CD4-positive, alpha-beta T cell treated with Interleukin-6 for 4 hours (primary cell): ENCODE data around the gene CECR2.
A peak's percentile ranks its signal among the peaks of the same experiment; 100 is the strongest.

Experiments used
- DNase-seq: peaks from one replicate; pipeline ENCODE4 v3.0.0-alpha.2; 2020; ENCODE audit warnings: mixed read lengths

The CECR2 gene

DNA sequence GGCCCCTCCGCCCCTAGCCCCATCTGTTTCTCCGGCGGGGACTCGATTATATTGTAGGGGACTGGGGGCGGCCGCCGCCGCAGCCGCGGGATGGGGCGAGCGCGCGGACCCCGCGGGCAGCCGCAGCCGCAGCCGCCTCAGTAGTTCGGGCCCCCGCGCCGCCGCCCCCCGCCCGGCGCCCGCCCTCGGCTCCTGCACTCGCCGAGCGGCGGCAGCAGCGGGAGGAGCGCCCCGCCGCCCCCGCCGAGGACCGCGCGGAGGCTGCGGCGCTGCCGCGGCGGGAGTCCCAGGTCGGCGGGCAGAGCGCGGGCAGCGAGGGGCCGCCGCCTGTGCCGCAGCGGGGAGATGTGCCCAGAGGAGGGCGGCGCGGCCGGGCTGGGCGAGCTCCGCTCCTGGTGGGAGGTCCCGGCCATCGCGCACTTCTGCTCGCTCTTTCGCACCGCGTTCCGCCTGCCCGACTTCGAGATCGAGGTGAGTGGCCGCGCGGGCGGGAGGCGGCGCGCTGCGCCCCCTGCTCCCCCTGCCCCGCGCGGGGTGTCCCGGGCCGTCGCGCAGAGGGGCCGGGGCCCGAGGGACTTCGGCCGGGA, at the start of gene CECR2:
Gene CECR2 (plus strand): TSS at position 22 of the 587 bp plus-strand sequence. CDS start 324 bp downstream, at position 346.
- peak; percentile 19 for DNase-seq

DNA sequence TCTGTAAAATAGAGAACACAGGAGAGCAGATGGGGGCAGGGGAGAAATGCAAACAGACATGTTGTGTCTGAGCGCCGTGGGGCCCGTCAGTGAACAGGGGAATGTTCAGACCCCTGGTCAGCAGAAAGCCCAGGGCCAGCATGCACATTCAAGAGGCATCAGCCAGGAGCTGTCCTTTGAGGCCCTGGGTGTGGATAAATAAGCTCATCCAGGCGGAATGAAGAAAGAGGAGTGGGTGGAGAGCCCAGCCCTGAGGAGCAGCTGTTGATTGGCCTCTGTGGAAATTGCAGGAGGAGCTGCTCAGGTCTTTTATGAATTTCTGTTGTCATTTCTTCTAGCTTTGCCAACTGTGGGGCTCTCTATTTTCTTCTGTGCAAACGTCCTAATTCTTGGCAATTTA, 49.7 kb upstream of the CECR2 start:
- DNase-seq, result no peak

DNA sequence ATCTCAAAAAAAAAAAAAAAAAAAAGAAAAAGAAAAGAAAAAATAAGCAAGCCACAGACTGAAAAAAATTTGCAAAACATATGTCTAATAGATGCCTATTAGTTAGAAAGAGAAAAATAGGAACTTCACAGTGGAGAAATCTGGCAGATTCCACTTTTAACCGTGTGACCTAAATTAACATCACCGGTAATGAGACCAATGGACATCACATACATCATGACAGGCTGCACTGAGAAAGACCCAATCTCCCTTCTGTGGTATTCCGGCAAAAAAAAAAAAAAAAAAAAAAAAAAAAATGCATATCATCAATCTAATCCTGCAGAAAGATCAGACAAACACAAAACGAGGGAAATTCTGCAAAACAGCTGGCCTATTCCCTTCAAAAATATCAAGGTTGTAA, 46.7 kb upstream of the CECR2 start:
- DNase-seq, result no peak

DNA sequence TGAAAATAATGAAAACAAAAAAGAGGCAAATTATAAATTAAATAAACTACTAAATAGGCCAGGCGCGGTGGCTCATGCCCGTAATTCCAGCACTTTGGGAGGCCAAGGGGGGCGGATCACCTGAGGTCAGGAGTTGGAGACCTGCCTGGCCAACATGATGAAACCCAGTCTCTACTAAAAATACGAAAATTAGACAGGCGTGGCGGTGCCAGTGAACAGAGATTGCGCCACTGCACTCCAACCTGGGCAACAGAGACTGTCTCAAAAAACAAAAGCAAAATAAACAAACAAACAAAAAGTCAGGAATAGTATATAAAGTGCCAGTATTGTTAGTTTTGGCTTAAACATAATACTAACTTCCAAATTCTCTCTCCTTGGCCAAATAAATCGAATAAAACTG, 37.6 kb upstream of the CECR2 start:
- DNase-seq, result no peak

DNA sequence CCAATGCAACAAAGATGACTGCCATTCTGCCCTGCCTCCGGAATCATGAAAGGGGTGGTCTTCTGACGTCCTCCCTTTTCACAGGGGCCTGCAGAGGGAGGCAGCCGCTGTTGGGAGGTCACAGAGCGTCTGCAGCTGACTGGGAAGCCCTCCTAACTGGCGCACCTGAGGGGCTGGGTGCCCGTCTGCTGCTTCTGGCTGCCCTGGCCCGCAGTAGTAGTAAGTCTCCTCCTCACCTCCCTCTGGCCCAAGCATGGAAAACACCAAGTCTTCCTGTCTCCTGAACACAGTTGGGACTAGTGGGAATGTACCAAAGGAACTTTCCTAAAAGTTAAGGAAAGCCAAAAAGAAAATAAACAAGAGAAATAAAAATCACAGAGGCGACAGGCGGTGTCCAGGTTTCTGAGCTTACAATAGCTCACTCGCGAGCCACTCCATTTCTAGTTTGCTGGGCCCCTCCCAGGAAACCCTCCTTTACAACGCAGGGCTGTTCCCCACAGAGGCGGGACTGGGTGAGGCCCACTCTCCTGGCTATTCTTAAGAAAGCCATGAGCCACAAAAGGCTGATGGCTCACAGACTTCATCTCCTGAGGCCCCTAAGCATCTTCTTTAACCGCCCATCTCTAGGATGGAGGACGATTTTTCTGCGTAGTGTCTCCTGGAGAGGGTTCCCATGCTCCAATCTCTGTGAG, 37.0 kb upstream of the CECR2 start:
- DNase-seq, result no peak

DNA sequence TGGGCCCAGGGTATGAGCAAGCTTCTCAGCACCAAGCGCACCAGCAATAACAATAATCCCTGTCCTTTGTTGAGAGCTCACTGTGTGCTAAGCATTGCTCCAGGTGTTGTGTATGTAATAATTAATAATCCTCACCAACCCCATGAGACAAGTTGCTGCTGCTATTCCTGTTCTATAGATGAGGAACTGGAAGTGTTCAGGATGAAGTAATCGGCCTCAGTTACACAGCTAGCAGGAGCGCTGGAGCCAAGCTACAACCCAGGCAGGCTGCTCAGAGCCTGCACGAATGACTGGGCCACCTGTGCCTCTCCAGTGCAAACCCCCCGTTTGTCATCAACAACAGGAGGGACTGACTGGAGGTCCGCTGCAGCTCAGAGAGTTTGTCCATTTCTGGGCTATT, 35.2 kb upstream of the CECR2 start:
- no peak for DNase-seq

DNA sequence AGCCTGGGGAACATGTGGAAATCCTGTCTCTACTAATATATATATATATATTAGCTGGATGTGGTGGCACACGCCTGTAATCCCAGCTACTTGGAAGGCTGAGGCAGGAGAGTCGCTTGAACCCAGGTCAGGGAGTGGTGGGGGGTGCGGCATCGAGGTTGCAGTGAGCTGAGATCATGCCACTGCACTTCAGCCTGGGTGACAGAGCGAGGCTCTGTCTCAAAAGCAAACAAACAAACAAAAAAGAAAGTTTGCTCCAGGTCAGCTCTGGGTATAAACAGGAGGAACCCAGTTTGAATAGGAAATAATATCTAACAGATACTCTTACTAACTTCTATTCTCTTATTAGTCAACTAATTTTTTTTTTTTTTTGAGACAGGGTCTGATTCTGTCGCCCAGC, 34.3 kb upstream of the CECR2 start:
- DNase-seq, result no peak

DNA sequence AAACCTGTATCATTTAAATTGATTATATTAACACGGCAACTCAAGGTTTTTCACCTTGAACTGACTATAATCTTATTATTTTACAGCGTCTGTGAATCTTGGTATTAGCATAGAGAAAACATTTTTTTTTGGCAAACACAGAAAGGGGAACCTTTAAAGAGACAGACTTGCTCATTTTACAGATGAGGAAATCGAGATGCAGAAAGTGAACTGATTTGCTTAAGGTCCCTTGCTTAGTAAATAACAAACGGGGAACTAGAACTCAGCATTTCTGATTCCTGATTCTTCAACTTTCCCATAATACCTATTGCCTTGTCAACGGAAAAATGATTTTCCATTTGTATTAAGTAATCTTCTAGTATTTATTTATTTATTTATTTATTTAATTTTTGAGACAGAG, 33.2 kb upstream of the CECR2 start:
- no peak for DNase-seq

DNA sequence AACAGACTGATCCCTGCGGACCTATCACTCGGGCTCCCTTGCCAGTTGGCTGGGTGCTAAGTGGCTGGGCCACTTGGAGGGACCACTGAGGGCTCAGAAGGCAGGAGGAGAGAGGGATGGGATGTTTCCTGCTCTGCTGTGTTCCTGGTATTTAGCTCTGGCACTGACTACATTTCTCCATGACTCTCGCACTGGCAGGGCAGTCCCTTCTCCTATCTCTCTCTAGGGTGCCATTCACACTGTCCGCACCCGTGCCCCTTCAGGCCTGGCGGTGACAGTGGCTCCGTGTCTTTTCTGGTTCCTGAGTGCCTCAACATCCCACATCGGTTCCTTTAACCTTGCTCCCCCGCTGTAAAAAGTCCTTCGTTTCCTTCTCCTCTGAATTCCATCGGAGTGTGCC, 31.6 kb upstream of the CECR2 start:
- no peak for DNase-seq

DNA sequence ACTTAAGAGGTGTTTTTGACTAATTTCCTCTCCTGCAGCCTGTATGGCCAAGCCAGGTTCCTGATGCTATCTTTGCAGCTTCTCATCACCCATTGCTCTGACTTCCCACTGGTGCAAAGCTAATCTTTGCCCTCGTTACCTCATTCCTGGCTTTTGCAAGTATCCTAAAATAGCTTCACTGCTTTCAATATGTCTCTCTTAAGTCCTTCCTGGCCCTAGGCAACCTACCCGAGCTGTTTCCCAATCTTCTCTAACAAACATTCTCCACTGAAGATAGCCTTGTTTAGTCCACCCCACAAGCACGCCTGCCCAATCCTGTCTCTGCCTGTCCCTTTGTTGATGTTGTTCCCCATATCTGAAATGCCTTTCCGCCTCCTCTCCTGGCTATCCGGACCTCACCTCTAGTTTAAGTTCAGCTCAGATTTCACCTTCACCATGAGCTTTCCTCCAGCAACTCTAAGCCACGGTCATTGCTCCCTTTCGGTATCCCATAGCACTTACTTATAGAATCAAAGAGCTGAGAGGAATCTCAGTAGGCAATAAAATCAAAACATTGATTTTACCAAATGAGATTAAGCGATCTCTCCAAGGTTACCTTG, 30.1 kb upstream of the CECR2 start:
- DNase-seq, result no peak

DNA sequence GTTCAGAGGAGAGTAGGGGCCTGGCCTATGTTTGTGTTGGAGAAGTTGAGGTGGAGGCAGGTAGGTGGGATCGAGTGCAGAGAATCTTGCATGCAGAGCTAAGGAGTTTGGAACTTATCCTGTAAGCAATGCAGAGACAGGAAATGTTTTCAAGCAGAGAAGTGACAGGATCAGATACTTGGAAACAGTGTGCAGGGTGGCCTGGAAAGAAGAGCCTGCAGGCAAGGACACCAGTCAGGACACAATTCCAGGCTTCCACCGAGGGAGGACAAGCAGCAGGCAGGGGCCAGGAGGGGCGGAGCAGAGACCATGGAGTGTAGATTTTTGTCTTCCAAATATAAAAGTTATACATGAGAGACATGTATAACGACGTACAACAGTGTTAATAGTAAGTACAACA, 26.9 kb upstream of the CECR2 start:
- DNase-seq, result no peak

DNA sequence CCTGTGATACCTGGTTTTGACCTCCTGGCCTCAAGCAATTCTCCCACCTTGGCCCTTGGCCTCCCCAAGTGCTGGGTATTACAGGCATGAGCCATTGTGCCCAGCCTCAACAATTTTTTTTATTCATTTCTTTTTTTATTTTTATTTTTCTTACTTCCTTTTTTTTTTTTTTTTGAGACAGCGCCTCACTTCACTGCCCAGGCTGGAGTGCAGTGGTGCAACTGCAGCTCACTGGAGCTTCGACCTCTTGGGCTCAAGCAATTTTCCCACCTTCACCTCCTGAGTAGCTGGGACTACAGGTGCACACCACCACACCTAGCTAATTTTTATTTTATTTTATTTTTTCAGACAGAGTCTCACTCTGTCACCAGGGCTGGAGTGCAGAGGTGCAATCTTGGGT, 25.5 kb upstream of the CECR2 start:
- DNase-seq, result no peak

DNA sequence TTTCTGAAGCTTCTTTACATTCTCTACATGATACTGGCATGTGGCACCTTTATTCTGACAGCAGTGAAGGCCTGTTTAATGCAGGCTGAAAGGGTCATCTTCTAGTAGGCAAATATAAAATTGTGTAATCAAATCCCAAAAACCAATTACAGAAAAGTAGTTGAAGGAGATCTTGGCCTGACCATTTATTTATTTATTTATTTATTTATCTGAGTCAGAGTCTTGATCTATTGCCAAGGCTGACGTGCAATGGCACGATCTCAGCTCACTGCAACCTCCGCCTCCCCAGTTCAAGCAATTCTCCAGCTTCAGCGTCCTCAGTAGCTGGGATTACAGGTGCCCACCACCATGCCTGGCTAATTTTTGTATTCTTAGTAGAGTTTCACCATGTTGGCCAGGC, 22.7 kb upstream of the CECR2 start:
- DNase-seq, result no peak

DNA sequence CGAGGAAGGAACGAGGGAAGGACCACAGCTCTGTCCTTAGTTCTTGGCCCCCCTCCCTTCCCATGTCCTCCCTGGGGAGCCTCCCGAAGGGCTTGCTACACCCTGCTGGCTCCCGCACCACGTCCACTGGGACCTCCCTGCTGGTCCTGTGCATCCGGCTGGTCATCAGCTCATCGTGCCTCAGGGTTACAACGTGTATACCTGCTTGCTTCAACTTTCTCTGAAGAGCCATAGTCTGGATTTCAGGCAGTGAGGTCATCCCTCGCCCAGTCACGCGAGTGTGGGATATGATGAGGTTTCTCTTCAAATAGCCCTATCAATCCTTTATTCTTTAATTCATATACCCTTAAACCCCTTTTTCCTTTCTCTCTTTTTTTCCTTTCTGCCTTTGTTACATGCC, 21.5 kb upstream of the CECR2 start:
- no peak for DNase-seq

DNA sequence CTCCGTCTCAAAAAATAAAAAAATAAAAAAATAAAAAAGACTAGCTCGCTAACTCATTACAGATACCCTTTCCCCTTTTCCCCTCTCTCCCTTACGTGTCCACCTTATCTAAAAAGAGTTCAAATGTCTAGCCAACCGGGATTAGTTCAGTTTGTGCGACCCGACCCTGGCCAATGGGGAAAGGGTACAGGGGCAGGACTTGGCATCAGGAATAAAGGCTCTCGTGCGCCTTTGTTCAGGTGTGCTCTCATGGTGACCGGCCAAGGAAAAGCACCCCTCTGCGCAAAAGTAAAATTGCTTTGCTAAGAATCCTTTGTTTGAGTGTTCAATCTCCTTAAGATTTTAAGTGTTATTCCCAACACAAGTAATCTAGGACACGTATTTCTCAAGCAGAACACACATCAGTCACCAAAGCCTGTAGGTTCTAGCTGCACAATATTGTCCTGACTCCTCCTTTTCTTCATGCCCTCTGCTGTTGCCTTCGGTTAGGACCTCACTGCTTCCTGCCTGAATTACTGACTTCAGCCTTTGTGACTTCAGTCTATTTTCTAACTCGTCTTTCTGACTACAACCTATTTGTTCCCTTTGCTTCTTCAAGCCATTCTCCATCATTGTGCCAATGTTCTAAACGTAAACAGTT, 20.7 kb upstream of the CECR2 start:
- DNase-seq, result no peak

DNA sequence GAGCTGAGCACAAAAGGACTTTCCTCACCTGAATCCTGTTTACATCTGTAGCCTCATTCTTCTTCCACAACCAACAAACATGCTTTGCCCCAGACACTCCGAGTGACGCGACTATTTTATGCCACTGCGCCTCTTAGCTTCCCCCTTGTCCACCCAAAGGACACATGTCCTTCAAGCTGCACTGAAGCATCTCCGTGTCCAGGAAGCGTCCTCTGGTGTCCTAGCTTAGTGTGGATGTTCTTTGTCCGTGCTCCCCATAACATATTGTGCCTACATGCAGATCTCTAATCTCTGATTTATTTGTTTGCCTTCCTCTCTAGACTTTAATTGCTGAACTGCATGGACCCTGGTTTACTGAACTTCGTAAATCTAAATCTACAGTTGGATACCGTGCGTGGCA, 20.1 kb upstream of the CECR2 start:
- no peak for DNase-seq

DNA sequence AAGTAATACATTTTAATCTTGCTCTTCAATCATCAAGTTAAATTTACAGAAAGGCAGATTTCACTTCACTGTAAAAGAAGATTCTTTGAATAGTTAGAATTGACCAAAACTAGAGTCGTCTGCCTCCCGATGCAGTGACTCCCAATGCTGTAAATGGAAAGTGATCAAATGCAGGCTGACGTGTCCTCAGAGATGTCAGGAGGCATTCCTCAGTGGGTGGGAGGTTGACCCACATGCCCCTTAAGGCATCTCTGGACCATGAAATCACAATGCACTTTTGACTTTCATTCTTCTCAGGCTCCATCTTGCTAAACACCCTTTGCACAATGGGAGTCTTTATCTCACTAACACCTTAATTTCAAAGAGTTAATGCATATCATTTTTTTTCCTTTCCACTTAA, 19.0 kb upstream of the CECR2 start:
- no peak for DNase-seq

DNA sequence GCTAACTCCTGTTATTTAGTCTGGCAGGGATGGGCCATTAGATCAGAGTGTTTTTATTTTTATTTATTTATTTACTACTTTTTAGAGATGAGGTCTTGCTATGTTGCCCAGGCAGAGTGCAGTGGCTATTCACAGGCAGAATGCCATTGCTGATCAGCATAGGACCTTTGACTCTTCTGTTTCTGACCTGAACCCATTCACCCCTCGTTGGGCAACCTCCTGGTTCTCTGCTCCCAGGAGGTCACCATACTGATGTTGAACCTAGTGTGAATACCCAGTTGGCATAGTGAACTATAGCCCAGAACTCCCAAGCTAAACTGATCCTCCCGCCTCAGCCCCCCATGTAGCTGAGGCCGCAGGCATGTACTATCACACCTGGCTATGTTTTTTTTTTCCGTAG, 16.5 kb upstream of the CECR2 start:
- no peak for DNase-seq

DNA sequence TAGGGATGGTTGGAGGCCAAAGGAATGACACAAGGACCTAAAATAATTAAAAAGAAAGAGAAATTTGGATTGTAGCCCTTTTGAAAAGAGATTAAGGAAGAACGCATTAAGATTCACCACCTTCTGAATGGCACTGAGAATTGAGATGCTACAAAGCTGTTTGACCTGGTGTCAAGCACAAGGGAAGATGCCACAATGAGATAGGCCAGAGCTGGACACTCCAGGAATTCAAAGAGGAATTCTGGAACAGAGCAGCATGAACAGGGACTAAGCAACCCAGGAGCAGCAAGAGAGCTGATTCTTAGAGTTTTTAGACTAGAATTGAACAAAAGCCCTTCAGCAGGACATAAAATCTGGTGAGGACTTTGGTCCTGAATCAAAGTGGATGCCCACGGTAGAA, 11.6 kb upstream of the CECR2 start:
- DNase-seq, result no peak

DNA sequence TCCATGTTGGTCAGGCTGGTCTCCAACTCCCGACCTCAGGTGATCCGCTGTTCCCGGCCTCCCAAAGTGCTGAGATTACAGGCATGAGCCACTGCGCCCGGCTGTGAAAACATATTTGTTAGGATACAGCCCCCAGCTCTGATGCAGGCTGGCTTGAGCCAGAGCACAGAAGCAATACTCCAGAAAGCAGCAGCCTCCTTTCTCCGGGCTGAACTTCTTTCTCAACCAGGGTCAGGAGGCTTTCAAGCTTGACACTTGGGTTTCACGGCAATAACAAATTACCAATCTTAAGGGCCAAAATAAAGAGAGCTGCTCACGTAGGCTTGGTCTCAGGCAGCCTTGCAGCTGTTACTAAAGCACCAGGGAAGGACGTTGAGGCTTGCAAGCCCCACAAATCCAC, 10.8 kb upstream of the CECR2 start:
- no peak for DNase-seq

DNA sequence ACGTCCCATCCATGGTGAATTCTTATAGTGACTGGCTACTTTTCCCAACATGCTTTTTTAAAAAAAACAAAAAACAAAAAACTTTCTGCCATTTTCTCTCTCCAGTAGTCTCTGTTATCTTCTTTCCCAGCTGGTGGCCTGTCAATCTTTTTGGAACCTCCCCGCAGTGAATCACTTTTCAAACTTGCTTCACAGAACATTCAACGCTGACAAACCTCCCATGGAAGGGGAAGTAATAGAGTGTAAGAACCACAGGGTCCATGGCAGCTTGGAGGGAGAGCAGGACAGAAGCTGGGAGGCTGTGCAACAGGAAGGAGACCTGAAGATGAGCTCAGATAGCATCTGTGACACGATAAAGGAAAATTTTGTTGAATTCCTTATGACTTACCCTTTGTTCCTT, 9.8 kb upstream of the CECR2 start:
- DNase-seq, result no peak

DNA sequence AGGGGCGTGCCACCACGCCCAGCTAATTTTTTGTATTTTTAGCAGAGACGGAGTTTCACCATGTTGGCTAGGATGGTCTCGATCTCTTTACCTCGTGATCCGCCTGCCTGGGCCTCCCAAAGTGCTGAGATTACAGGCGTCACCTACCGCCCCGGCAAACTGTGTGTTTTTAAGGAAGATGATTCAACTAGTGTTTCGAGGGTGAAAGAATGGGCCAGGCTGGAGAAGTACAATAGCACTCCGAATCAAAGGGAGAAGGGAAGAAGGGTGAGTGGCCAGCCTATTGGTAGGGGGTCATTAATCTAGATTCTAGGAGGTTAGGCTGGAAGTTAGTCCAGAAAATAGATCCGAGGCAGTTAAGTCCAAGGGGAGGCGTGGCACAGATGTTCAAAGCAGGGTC, 2.9 kb upstream of the CECR2 start:
- DNase-seq, result no peak

DNA sequence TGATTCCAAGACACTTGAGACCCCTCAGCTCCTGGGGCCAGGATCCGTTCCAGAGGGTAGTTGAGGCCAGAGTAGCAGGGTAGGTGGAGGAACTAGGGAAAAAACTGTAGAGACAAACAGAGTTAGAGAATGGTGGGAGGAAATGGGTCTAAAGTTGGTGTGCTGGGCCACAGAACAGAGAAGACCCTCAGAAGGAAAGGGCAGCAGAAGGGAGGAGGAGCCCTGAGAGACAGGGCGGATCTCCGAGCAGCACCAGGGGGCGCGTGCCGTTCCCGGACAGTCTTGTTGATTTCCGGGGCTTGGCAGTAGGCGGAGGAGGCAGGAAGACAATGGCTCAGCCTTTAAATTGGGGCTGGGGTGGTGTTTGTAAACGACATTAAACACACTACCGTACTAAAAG, 2.4 kb upstream of the CECR2 start:
- DNase-seq, result peak; percentile 49

DNA sequence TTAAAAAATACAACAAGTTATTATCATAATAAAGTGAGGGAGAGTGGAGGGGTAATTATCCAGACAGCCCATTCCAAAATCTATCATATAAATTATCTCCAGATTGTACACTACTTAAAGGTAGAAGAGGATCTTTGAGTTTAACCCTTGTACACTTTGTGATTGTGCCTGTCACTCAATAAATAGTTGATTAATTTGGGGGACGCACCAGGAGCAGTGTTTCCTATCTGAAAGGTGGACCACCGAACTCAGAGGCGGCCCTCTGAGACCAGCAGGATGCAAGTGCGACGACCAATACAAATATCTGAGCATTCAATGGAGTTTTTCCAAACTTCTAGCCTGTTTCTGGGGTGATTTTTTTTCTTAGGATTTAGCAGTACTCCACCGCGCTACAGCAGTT, 1.1 kb upstream of the CECR2 start:
- no peak for DNase-seq
